Adrenal gland (tissue), 5 donors: ENCODE results near the gene NFKBIB.

Source experiments
- CTCF ChIP-seq, 6 experiments: fragments of 450-650 bp in 4 of 6; fragments of 200-600 bp in 2 of 6; sonication (generic) in 1 of 6; IDR thresholded peaks; 1 replicate in 5 of 6; 2 replicates in 1 of 6; pipeline versions ENCODE4 v1.5.1 to v1.8.0; 2016 to 2021; ENCODE audit warnings: antibody characterized with exemption in 6 of 6, mild to moderate bottlenecking in 2 of 6, moderate library complexity in 1 of 6
- POLR2A ChIP-seq, 2 donors: fragments of 450-650 bp; IDR thresholded peaks; one replicate each; pipeline ENCODE4 v1.6.1; 2017; ENCODE audit warnings: antibody characterized with exemption in 2 of 2, mild to moderate bottlenecking in 2 of 2, moderate library complexity in 1 of 2
- donor health status: DM: no; HTN: no; CAD: no.

- no peak for TF ChIP-seq CTCF (IDR thresholded peaks at IDR 0.05)
- TF ChIP-seq POLR2A (IDR thresholded peaks at IDR 0.05) = no peak
Observed at GRCh38 chr19:38862321-38863059, 37.3 kb upstream of the NFKBIB start.
